Stimulated activated CD4-positive, alpha-beta T cell treated with anti-CD3 and anti-CD28 coated beads, Interleukin-1b, Interleukin-23, amount 100 ng/mL, for 1 hour (primary cell): ENCODE data around the gene ANXA3.

Source experiments
- DNase-seq, 2 donors: peaks; one replicate each; pipeline ENCODE4 v3.0.0-alpha.2; 2020; ENCODE audit warnings: low read depth in 2 of 2

ANXA3 gene

GRCh38 chr4:78611215-78611558, 59.6 kb downstream of the ANXA3 start:
- no peak for DNase-seq

- no peak for DNase-seq
These were observed 61.0 kb downstream of the ANXA3 start for GRCh38 chr4:78612398-78613178.

GRCh38 chr4:78613522-78614321, 62.2 kb downstream of the ANXA3 start:
- DNase-seq, result no peak

- DNase-seq, result no peak
These were observed 64.5 kb downstream of the ANXA3 start for GRCh38 chr4:78616046-78616498.

GRCh38 chr4:78618436-78618835, 66.9 kb downstream of the ANXA3 start:
- DNase-seq, result no peak

- no peak for DNase-seq
These were observed 69.8 kb downstream of the ANXA3 start for GRCh38 chr4:78621395-78621794.

GRCh38 chr4:78622253-78622979, 70.8 kb downstream of the ANXA3 start:
- DNase-seq, result no peak

- DNase-seq, result no peak
These were observed 72.5 kb downstream of the ANXA3 start for GRCh38 chr4:78624048-78624447.

- no peak for DNase-seq
These were observed 73.5 kb downstream of the ANXA3 start for GRCh38 chr4:78625073-78625472.

GRCh38 chr4:78627046-78627965, 75.7 kb downstream of the ANXA3 start:
- DNase-seq, result no peak

- DNase-seq, result no peak
These were observed 76.6 kb downstream of the ANXA3 start for GRCh38 chr4:78627966-78628678.

GRCh38 chr4:78629991-78630541, 78.5 kb downstream of the ANXA3 start:
- no peak for DNase-seq

GRCh38 chr4:78630615-78631014, 79.0 kb downstream of the ANXA3 start:
- DNase-seq, result no peak

GRCh38 chr4:78634011-78634664, 82.6 kb downstream of the ANXA3 start:
- no peak for DNase-seq

GRCh38 chr4:78638337-78639172, 87.0 kb downstream of the ANXA3 start:
- no peak for DNase-seq

- no peak for DNase-seq
These were observed 89.1 kb downstream of the ANXA3 start for GRCh38 chr4:78640714-78641113.

GRCh38 chr4:78642934-78643333, 91.4 kb downstream of the ANXA3 start:
- DNase-seq, result no peak

GRCh38 chr4:78644063-78644691, 92.6 kb downstream of the ANXA3 start:
- DNase-seq, result no peak
